ENCODE data around the gene MAP4K4.
A peak's percentile ranks its signal among the peaks of the same experiment; 100 is the strongest.
"Not testable (repeated sequence)": the region's sequence is repeated elsewhere in the genome, so short reads cannot be mapped to it uniquely, and the experiment has no call there.

Gene MAP4K4

GRCh38 chr2:101771227-101771902 is 73.9 kb downstream of the MAP4K4 start:
- Histone ChIP-seq H2AFZ (ENCODE audit: low read depth, low read length) (no peak overlapping the region), H3K4me3 (ENCODE audit: low read depth in 1 of 2, low read length in 2 of 2) (no peak overlapping the region), H3K27me3 (ENCODE audit: insufficient read depth, low read length, poor library complexity) (no peaks in the 10 kb centered on the region), H4K20me1 (ENCODE audit: insufficient read depth, low read length) (peaks cover 90% of the 10 kb centered on the region), H3K9ac (ENCODE audit: low read depth, low read length) (no peak overlapping the region), H3K4me1 (ENCODE audit: insufficient read depth, low read length) (peaks cover 29% of the 10 kb centered on the region), H3K4me2 (ENCODE audit: insufficient read depth, low read length) (no peak overlapping the region), H3K27ac (ENCODE audit: low read length) (no peak overlapping the region; the same call in 1 of the 2 replicates), H3K9me3 (ENCODE audit: insufficient read depth, low read length, severe bottlenecking) (no peaks in the 10 kb centered on the region), H3K79me2 (ENCODE audit: insufficient read depth, low read length) (peaks cover 100% of the 10 kb centered on the region), H3K36me3 (ENCODE audit: insufficient read depth, low read length) (no peaks in the 10 kb centered on the region)
- DNase-seq = no peak
- ATAC-seq (ENCODE audit: insufficient read depth, low read depth) = no peak
- TF ChIP-seq, protein P1, sequence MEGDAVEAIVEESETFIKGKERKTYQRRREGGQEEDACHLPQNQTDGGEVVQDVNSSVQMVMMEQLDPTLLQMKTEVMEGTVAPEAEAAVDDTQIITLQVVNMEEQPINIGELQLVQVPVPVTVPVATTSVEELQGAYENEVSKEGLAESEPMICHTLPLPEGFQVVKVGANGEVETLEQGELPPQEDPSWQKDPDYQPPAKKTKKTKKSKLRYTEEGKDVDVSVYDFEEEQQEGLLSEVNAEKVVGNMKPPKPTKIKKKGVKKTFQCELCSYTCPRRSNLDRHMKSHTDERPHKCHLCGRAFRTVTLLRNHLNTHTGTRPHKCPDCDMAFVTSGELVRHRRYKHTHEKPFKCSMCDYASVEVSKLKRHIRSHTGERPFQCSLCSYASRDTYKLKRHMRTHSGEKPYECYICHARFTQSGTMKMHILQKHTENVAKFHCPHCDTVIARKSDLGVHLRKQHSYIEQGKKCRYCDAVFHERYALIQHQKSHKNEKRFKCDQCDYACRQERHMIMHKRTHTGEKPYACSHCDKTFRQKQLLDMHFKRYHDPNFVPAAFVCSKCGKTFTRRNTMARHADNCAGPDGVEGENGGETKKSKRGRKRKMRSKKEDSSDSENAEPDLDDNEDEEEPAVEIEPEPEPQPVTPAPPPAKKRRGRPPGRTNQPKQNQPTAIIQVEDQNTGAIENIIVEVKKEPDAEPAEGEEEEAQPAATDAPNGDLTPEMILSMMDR (IDR thresholded peaks at IDR 0.05; ENCODE audit: borderline replicate concordance, extremely low read depth, low read length, poor library complexity, severe bottlenecking) = no peak
- no peak for TF ChIP-seq EZH2 (IDR thresholded peaks at IDR 0.05; ENCODE audit: borderline replicate concordance, low read depth, low read length, severe bottlenecking)

- no peak overlapping the region for H3K9ac ChIP-seq (ENCODE audit: low read depth, low read length)
- peaks cover 88% of the 10 kb centered on the region for H4K20me1 ChIP-seq (ENCODE audit: insufficient read depth, low read length)
- no peak for DNase-seq
Measured at GRCh38 chr2:101771910-101772321, 74.4 kb downstream of the MAP4K4 start.

DNA sequence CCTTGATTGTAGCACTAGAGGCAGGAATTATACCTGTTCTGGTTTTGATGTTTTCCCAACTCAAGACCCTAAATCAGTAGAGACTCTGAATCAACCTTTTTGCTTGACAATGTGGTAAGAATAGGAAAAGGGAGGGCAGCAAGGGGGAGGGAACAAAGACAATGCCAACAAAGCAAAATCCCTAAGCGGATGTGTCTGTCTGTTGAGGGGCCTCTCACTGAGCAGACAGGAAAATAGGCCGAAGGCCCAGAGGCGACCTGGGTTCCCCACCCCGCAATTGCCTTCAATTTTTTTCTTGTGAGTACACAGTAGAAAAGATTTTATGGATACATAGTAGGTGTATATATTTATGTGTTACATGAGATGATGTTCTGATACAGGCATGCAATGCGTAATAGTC is 75.6 kb downstream of the MAP4K4 start:
- ATAC-seq (ENCODE audit: insufficient read depth, low read depth) (peak; percentile 39; the same call in 1 of the 3 replicates), DNase-seq (peak; percentile 26)
- TF ChIP-seq, protein P1 (IDR thresholded peaks at IDR 0.05; ENCODE audit: borderline replicate concordance, extremely low read depth, low read length, poor library complexity, severe bottlenecking) = no peak
- TF ChIP-seq EZH2 (IDR thresholded peaks at IDR 0.05; ENCODE audit: borderline replicate concordance, low read depth, low read length, severe bottlenecking) = no peak
- peaks cover 88% of the 10 kb centered on the region for H4K20me1 ChIP-seq (ENCODE audit: insufficient read depth, low read length)
- no peak overlapping the region for H3K27ac ChIP-seq (ENCODE audit: low read length)
- no peak overlapping the region for H3K9ac ChIP-seq (ENCODE audit: low read depth, low read length)
- peaks cover 11% of the 10 kb centered on the region for H3K4me1 ChIP-seq (ENCODE audit: insufficient read depth, low read length)
- no peaks in the 10 kb centered on the region for H3K36me3 ChIP-seq (ENCODE audit: insufficient read depth, low read length)
- H3K9me3 ChIP-seq (ENCODE audit: insufficient read depth, low read length, severe bottlenecking) = no peaks in the 10 kb centered on the region
- no peak overlapping the region for H2AFZ ChIP-seq (ENCODE audit: low read depth, low read length)
- no peak overlapping the region for H3K4me2 ChIP-seq (ENCODE audit: insufficient read depth, low read length)
- peaks cover 99% of the 10 kb centered on the region for H3K79me2 ChIP-seq (ENCODE audit: insufficient read depth, low read length)
- H3K27me3 ChIP-seq (ENCODE audit: insufficient read depth, low read length, poor library complexity) = no peaks in the 10 kb centered on the region
- H3K4me3 ChIP-seq (ENCODE audit: low read depth in 1 of 2, low read length in 2 of 2) = no peak overlapping the region

More at GRCh38 chr2:101771910-101772321, 74.4 kb downstream of the MAP4K4 start:
- Histone ChIP-seq H3K4me2 (ENCODE audit: insufficient read depth, low read length) (no peak overlapping the region), H2AFZ (ENCODE audit: low read depth, low read length) (no peak overlapping the region), H3K4me3 (ENCODE audit: low read depth in 1 of 2, low read length in 2 of 2) (no peak overlapping the region), H3K9me3 (ENCODE audit: insufficient read depth, low read length, severe bottlenecking) (no peaks in the 10 kb centered on the region), H3K4me1 (ENCODE audit: insufficient read depth, low read length) (peaks cover 23% of the 10 kb centered on the region), H3K79me2 (ENCODE audit: insufficient read depth, low read length) (peaks cover 99% of the 10 kb centered on the region), H3K27ac (ENCODE audit: low read length) (no peak overlapping the region), H3K36me3 (ENCODE audit: insufficient read depth, low read length) (no peaks in the 10 kb centered on the region), H3K27me3 (ENCODE audit: insufficient read depth, low read length, poor library complexity) (no peaks in the 10 kb centered on the region)
- no peak for ATAC-seq (ENCODE audit: insufficient read depth, low read depth)
- no peak for TF ChIP-seq EZH2 (IDR thresholded peaks at IDR 0.05; ENCODE audit: borderline replicate concordance, low read depth, low read length, severe bottlenecking)
- TF ChIP-seq, protein P1 (IDR thresholded peaks at IDR 0.05; ENCODE audit: borderline replicate concordance, extremely low read depth, low read length, poor library complexity, severe bottlenecking) = no peak

- H3K4me2 ChIP-seq (ENCODE audit: insufficient read depth, low read length); H3K4me1 ChIP-seq (ENCODE audit: insufficient read depth, low read length); H3K9me3 ChIP-seq (ENCODE audit: insufficient read depth, low read length, severe bottlenecking); H2AFZ ChIP-seq (ENCODE audit: low read depth, low read length); DNase-seq; H3K27ac ChIP-seq (ENCODE audit: low read length); H3K9ac ChIP-seq (ENCODE audit: low read depth, low read length); H3K36me3 ChIP-seq (ENCODE audit: insufficient read depth, low read length); ATAC-seq (ENCODE audit: insufficient read depth, low read depth); H3K4me3 ChIP-seq (ENCODE audit: low read depth in 1 of 2, low read length in 2 of 2); H3K27me3 ChIP-seq (ENCODE audit: insufficient read depth, low read length, poor library complexity): not testable (repeated sequence)
- peaks cover 90% of the 10 kb centered on the region for H4K20me1 ChIP-seq (ENCODE audit: insufficient read depth, low read length)
- peaks cover 99% of the 10 kb centered on the region for H3K79me2 ChIP-seq (ENCODE audit: insufficient read depth, low read length)
Measured at GRCh38 chr2:101773961-101774360, 76.5 kb downstream of the MAP4K4 start.

Data from DND-41 (cell line).